GM19395 (cell line): ENCODE measurements around the gene MOB1A.

ENCODE experiments used
- ATAC-seq: cut with Tn5 transposase; IDR thresholded peaks from one replicate; pipeline ENCODE4 v1.9.1; 2021; ENCODE audit warnings: mild to moderate bottlenecking, moderate library complexity; ENCODE audit not compliant: unreplicated experiment

The MOB1A gene

GRCh38 chr2:74109551-74109950 lies 69.1 kb downstream of the MOB1A start:
- ATAC-seq, result no peak

- no peak for ATAC-seq
These were observed 71.6 kb downstream of the MOB1A start for GRCh38 chr2:74107071-74107470.

GRCh38 chr2:74105413-74105812 lies 73.3 kb downstream of the MOB1A start:
- ATAC-seq, result no peak

- ATAC-seq, result no peak
These were observed 73.8 kb downstream of the MOB1A start for GRCh38 chr2:74104839-74105238.

GRCh38 chr2:74103763-74104162 lies 74.9 kb downstream of the MOB1A start:
- no peak for ATAC-seq
